T follicular helper cell (primary cell): ENCODE data around the gene PICK1.

Experiments
- DNase-seq: peaks from one replicate; pipeline ENCODE4 v3.0.0-alpha.2; 2020; ENCODE audit warnings: low read depth
- total RNA-seq, 2 experiments: gene quantifications; one replicate each; lab custom pipeline; 2026; lab: John Stamatoyannopoulos, UW

PICK1 gene
- 26.8 to 27.5 reads per million in 2 experiments for total RNA-seq

DNA sequence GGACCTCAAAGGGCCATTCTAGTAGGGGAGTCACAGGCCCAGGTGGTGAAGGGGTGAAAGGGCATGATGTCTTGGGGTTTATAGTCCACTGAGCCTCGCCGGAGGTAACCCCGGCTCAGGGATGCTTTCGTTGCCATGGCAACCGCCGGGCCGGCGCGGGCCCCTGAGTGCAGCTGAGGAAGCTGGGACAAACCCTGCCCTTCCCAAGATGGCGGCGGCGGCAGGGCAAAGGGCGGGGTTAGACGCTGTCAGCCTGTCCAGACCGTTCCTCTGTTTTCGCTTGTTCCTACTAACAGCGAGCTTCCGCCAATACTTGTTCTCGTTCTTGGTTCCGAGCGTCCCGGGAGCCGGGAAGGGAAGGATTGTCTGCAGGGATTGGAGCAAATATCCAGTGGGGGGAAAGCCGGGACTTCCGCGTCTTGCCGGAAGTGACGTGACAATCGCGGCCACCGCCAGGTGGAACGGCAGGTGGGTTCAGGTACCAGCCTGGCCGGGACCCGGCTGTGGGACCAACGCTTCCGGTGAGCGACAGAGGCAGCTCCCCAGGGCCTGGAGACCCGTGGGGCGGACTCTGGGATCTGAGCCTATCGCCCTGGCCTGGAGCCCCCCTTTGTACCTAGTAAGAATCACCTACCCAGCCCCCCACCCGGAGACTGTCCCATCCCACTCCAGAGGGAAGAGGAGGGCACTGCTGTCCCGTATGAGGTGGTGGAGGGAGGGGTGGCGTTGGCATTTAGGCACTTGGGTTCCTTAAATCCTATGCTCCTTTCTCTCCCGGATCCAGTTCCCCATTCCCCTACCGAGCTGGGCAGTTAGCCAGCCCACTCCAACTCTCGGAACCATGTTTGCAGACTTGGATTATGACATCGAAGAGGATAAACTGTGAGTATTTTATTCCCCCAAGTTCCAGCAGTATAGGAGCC lies at the start of gene PICK1:
PICK1 (plus strand) TSS at position 436 of the 923 bp plus-strand sequence; CDS start at position 842, 406 bp downstream.
- DNase-seq = peak; percentile 72

GRCh38 chr22:38009000-38009806 lies 48.0 kb upstream of the PICK1 start:
- DNase-seq = no peak

DNA sequence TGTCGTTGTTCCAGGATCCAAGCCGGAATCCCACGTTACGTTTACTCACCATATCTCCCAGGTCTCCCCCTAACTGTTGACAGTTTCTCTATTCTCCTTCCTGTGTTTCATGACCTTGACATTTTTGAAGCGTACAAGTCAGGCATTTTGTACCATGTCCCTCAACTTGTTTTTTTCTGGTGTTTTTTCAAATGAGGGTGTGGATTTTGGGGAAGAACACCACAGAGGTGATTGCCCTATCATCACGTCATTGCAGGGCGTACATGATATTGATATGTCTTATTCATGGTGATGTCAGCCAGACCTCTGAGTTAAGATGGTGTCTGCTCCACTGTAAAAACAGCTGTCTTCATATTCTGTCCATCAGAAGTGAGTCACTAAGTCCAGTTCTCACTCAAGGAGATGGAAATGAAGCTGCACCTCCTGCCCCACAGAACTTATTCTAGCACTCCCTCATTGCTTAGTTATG lies 44.6 kb upstream of the PICK1 start:
- no peak for DNase-seq

DNA sequence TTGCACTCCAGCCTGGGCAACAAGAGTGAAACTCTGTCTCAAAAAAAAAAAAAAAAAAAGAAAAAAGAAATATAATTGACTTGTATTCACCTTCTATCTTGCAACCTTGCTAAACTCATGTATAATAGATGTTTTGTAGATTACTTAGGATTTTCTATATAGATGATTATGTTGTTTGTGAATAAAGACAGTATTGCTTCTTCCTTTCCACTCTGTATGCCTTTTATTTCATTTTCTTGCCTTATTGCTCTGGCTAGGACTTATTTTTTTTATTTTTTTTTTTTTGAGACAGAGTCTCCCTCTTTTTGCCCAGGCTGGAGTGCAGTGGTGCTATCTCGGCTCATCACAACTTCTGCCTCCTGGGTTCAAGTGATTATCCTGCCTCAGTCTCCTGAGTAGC lies 43.1 kb upstream of the PICK1 start:
- no peak for DNase-seq

DNA sequence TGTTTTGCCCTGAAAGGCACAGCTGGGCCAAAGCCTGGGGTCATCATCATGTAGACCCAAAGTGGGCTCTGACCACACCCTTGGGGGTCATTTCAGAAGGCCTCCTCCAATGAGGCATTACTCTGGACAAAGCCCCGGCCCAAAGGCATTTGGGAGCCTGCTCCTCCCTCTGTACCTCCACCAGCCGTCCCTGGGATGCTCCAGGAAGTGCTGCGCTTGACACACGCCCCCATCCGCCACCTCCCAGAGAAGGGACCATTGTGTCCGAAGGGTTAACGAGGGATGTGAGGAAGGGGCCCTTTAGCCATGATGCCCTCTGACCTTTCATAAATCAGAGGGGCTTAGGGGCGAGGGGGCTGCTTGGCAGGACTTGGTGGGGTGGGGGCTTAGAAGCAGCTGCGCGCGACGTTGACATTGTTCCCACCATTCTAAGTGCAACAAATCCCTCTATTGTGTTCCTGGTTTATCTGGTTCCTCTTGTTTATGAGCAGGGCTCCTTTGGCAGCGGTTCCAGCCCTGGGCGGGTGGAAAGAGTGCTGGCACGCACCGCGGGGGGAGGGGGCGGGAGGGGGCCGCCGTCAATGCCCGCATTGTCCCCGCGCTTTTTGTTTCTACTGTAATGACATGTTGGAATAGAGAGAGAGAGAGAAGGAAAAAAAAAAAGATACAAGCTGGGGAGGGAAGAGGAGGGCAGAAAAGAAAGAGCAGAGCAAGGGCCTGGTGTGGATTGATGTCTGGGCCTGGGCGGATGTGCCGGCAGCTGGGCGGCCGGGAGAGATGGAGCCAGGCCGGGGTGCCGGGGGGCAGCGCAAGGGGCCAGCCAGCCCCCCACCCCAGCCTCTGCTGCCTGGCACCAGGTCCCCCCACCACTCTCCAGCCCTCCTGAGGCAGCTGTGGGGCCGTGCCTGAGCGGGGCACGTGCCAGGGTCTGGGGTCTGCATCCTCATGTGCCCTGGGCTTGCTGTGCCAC lies 40.7 kb upstream of the PICK1 start:
- no peak for DNase-seq

GRCh38 chr22:38017272-38017920 lies 39.8 kb upstream of the PICK1 start:
- no peak for DNase-seq

- DNase-seq = no peak
These were observed 39.0 kb upstream of the PICK1 start for GRCh38 chr22:38017939-38018885.

DNA sequence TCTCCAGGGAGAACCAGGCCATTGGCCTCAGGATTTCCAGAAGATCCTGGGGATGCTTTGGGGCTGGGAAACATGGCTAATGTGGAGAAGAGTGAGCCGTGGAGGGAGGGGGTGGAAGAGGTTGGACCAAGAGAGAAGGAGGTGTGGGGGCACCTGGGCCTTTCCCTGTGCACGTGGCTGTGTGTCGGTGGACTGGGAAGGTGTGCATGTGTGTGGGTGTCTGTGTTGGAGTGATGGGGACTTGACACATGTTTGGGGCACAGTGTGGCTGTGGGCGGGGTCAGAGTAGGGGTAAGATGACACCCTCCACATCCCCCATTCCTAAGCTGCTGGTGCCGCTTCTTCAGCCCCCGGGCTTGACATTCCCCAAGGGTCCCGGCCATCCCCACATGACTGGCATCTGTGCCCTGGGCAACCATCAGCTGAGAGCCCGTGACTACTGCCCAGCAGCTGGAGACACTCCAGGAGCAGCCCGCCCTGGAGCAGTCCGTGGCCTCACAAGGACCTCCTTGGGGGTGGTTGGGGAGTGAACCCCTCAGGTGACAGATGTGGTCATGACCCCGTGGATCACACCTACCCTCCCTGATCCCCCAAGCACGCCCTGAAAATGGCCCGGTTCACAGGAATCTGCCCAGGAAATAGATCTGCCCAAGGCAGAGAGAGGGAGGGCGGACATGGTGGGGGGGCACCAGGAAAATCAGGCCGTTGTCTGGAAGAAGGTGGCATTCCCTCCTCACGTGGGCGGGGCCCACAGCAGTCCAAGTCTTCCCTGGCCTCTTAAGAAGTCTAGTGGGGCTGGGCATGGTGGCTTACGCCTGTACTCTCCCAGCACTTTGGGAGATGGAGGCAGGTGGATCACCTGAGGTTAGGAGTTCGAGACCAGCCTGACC lies 38.0 kb upstream of the PICK1 start:
- DNase-seq = no peak

- no peak for DNase-seq
These were observed 36.0 kb upstream of the PICK1 start for GRCh38 chr22:38021206-38021605.

GRCh38 chr22:38023045-38023444 lies 34.2 kb upstream of the PICK1 start:
- no peak for DNase-seq

GRCh38 chr22:38025514-38025913 lies 31.7 kb upstream of the PICK1 start:
- DNase-seq = no peak

DNA sequence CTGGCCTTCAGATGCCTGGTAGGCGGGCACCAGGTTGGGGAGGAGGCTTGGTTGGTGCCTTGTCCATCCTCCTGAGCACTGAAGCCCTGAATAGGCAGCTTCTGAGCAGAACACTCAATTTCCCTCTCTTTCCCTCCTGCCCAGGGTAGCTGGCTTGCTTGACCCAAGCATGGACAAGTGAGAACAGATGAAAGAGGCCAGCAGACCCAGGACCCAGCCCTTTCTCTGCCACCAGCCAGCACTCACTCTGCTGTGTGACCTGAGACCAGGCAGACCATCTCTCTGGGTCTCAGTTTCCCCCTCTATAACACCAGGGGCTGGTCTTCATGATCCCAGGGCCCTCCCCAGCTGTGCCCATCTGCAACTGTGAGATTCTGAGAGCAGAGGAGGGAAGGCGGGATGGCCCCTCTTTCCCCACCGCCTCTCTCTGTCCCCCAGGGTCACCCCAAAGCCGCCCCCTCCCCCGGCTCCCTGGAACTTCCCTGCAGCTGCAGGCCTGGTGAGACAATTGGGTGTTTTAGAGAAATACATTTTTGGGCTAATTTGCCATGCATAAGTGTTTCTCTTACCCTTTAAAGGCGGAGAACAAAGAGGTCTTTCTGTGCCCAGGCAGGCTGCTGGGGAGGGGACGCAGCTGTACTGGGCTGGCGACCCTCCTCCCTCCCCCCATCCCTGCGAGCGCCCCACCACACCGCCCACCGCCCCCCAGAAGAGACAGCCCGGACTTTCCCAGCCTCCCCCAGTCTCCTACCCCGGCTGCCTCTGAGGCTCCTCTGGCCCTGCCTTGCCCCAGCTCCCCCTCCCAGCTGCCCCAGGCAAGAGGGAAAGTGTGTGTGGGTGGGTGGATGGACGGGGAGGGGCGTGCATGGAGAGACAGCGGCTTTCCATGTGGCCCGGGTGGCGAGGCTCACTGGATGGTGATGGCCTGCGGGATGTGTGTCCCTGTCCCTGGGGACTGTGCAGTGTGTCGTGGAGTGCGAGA lies 30.8 kb upstream of the PICK1 start:
- no peak for DNase-seq

DNA sequence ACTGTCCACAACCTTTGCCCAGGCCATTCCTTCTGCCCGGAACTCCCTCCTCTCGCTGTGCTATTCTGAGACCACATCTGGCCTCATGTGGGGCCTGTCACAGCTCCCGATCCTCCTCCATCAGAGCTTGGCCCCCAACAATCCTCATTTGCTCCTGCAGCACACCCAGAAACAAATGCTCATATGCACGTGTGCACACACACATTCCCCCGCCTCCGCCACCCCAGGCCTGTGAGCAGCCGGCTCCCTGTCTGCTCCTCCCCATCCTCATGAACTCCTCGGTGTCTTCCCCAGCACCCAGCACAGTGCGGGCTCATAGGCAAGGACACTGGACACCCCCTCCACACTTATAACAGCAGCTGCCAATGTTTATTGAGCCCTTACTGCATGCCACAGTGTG lies 29.7 kb upstream of the PICK1 start:
- DNase-seq = no peak

- no peak for DNase-seq
These were observed 28.7 kb upstream of the PICK1 start for GRCh38 chr22:38028344-38029130.

- no peak for DNase-seq
These were observed 27.8 kb upstream of the PICK1 start for GRCh38 chr22:38029370-38029769.

DNA sequence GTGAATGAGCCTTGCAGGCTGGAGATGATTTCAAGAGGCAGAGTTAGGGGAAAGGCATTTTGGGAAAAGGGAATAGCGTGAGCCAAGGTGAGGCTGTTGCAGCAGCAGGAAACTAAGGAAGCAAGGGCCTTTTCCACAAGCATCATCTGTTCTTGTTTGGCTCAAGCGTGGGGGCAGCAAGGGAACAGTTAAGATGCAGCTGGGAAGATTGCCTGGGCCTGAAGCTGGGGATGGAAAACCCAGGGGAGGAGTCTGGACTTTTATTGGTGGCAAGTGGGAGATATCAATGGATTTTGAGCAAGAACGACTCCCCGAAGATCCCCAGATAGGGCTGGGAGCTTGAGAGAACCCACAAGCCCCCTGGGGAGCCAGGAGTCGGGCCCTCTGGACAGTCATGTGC lies 27.3 kb upstream of the PICK1 start:
- no peak for DNase-seq
